SK-N-SH (cell line): Measurements from ENCODE around the gene RIPOR2.

Experiments used
- CTCF ChIP-seq: fragments of 200-600 bp; sonication (generic); IDR thresholded peaks from 2 replicates; pipeline ENCODE4 v1.6.1; 2017; ENCODE audit warnings: antibody characterized with exemption, mild to moderate bottlenecking, moderate library complexity
- EP300 ChIP-seq, 2 experiments: IDR thresholded peaks; 2 replicates each; pipeline versions ENCODE4 v1.4.0 to v1.6.1; 2012; ENCODE audit warnings: borderline replicate concordance in 1 of 2, low read depth in 1 of 2, low read length in 1 of 2
- FOXM1 ChIP-seq: IDR thresholded peaks from 2 replicates; pipeline ENCODE4 v1.4.0; 2012; ENCODE audit warnings: low read depth, mild to moderate bottlenecking
- IRF3 ChIP-seq: fragments of 150-350 bp; IDR thresholded peaks from 2 replicates; pipeline ENCODE4 v1.6.1; 2016; ENCODE audit warnings: mild to moderate bottlenecking, low read depth, low read length
- MAX ChIP-seq: IDR thresholded peaks from 2 replicates; pipeline ENCODE4 v1.4.0; 2012; ENCODE audit warnings: low read depth
- PBX3 ChIP-seq: IDR thresholded peaks from 2 replicates; pipeline ENCODE4; 2012
- POLR2AphosphoS5 ChIP-seq: IDR thresholded peaks from 2 replicates; pipeline ENCODE4 v1.6.1; 2012; ENCODE audit warnings: low read depth, low read length
- RAD21 ChIP-seq: IDR thresholded peaks from 2 replicates; pipeline ENCODE4 v1.6.1; 2012; ENCODE audit warnings: mild to moderate bottlenecking, low read length
- REST ChIP-seq: IDR thresholded peaks from 2 replicates; pipeline ENCODE4 v1.6.1; 2012; ENCODE audit warnings: mild to moderate bottlenecking, low read depth, low read length, moderate library complexity
- SIN3A ChIP-seq: IDR thresholded peaks from 2 replicates; pipeline ENCODE4 v1.6.1; 2012; ENCODE audit warnings: low read depth, mild to moderate bottlenecking, low read length, moderate library complexity, borderline replicate concordance
- TEAD4 ChIP-seq: IDR thresholded peaks from 2 replicates; pipeline ENCODE4 v1.4.0; 2012; ENCODE audit warnings: mild to moderate bottlenecking, borderline replicate concordance; ENCODE audit not compliant: insufficient read depth
- YY1 ChIP-seq: IDR thresholded peaks from 2 replicates; pipeline ENCODE4 v1.4.0; 2012; ENCODE audit warnings: low read depth, mild to moderate bottlenecking

GRCh38 chr6:24933266-24933665 is 2.5 kb downstream of the RIPOR2 start:
- TF ChIP-seq RAD21 (no peak), FOXM1 (no peak), POLR2AphosphoS5 (no peak), PBX3 (no peak), CTCF (no peak), EP300 (IDR thresholded peaks at IDR 0.05; ENCODE audit: borderline replicate concordance in 1 of 2, low read depth in 1 of 2, low read length in 1 of 2) (no peak), IRF3 (no peak), TEAD4 (no peak), MAX (no peak), REST (no peak), SIN3A (no peak), YY1 (no peak)
